ENCODE measurements around the gene SLC27A6. TPM values are rescaled to one million over a fixed set of nuclear protein-coding genes. Genes with fewer than 3 reads are reported as not detected.

The SLC27A6 gene
- total and polyA plus RNA-seq, 2 experiments from 2014 or later, result 2.0 to 4.8 TPM

- Mint-ChIP-seq H3K27ac (no peak overlapping the region), H3K4me1 (no peaks in the 10 kb centered on the region), H3K9me3 (no peaks in the 10 kb centered on the region), H3K4me3 (no peak overlapping the region), H3K27me3 (ENCODE audit: insufficient read depth, low read depth, poor library complexity) (no peaks in the 10 kb centered on the region), H3K36me3 (ENCODE audit: low read depth) (no peaks in the 10 kb centered on the region)
- H3K27me3 ChIP-seq (ENCODE audit: insufficient read depth), result no peaks in the 10 kb centered on the region
- ATAC-seq, result no peak
- no peak overlapping the region for H3K27ac ChIP-seq (ENCODE audit: low read depth)
- H3K9me2 ChIP-seq (ENCODE audit: insufficient read depth), result no peaks in the 10 kb centered on the region
- H3F3A ChIP-seq (replicated peaks; ENCODE audit: low read depth), result no peaks in the 10 kb centered on the region
- no peaks in the 10 kb centered on the region for H4K20me1 ChIP-seq (replicated peaks; ENCODE audit: insufficient read depth)
- DNase-seq (ENCODE audit: low spot score), result no peak
- no peaks in the 10 kb centered on the region for H3K4me1 ChIP-seq (ENCODE audit: insufficient read depth)
- TF ChIP-seq ZNF462 (CRISPR knock-in tag; IDR thresholded peaks at IDR 0.05) (no peak), EZH2 (IDR thresholded peaks at IDR 0.05; ENCODE audit: low read depth, unreplicated experiment) (no peak), ZNF331 (CRISPR knock-in tag; IDR thresholded peaks at IDR 0.05; ENCODE audit: low read depth) (no peak), CTCF (conservative IDR thresholded peaks at IDR 0.05; ENCODE audit: low read depth in 2 of 2) (no peak), POLR2AphosphoS5 (IDR thresholded peaks at IDR 0.05; ENCODE audit: low read depth) (no peak), REST (IDR thresholded peaks at IDR 0.05; ENCODE audit: unreplicated experiment) (no peak), EZH2phosphoT487 (IDR thresholded peaks at IDR 0.05; ENCODE audit: unreplicated experiment) (no peak), ZNF114 (CRISPR knock-in tag; IDR thresholded peaks at IDR 0.05) (no peak), NANOG (IDR thresholded peaks at IDR 0.05; ENCODE audit: borderline replicate concordance) (no peak), JUNB (IDR thresholded peaks at IDR 0.05; ENCODE audit: unreplicated experiment) (no peak), STAT1 (IDR thresholded peaks at IDR 0.05; ENCODE audit: unreplicated experiment) (no peak), ETS1 (IDR thresholded peaks at IDR 0.05) (no peak), CREB1 (CRISPR knock-in tag; IDR thresholded peaks at IDR 0.05; ENCODE audit: low read depth) (no peak)
- no peak overlapping the region for H3K4me3 ChIP-seq
- H3K79me2 ChIP-seq (replicated peaks; ENCODE audit: insufficient read depth), result no peaks in the 10 kb centered on the region
- no peak overlapping the region for H3K4me2 ChIP-seq
- H3K36me3 ChIP-seq (ENCODE audit: insufficient read depth), result no peaks in the 10 kb centered on the region
- no peak overlapping the region for H2AFZ ChIP-seq
Observed at GRCh38 chr5:129027260-129027659, 62.0 kb downstream of the SLC27A6 start.

All from GM23338 (cell line).